Measurements from ENCODE around the gene TSGA10IP.

Gene TSGA10IP

DNA sequence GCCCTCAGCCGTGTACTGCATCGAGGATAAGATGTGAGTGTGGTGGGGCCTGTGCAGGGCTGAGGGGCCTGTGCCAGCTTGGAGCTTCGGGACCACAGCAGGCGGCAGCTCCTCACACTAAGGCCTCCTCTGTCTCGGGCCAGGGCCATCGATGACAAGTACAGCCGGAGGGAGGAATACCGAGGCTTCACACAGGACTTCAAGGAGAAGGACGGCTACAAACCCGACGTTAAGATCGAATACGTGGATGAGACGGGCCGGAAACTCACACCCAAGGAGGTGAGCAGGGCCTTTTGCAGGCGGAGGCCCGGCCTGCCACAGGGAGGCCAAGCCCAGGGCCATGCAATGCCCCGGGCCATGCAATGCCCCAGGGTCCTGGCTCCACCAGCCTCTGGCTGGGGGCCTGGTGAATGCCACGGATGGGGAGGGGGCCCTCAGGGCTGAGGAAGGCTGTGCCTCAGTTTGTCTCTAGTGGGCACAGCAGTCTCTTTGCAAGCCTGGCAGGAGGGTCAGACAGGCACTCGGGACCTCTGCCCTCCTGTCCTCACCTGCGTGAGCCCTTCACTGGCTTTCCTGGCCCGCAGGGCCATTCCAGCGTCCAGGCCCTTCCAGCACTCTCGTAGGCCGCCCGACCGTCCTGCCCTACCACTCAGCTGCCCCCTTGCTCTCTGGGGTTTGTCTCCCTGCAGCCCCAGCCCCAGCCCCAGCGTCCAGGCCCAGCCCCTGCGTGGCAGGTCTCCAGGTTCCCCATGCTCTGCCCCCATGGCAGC, 32.5 kb downstream of the TSGA10IP start:
- H3K4ac ChIP-seq (ENCODE audit: low read length) = no peak overlapping the region
- no peak overlapping the region for H2BK120ac ChIP-seq (ENCODE audit: low read depth, low read length)
- peak overlapping the region; percentile 21 for H3K9ac ChIP-seq (ENCODE audit: low read depth, low read length, poor library complexity)
- H2AK5ac ChIP-seq (ENCODE audit: low read depth, low read length) = no peak overlapping the region
- WGBS, 2 donors (ENCODE audit: extremely low coverage in 2 of 2, insufficient read length in 2 of 2, insufficient replicate concordance in 1 of 2) = no CpG with 5 or more reads among the region's 29 CpGs
- H3K14ac ChIP-seq (ENCODE audit: low read length) = no peak overlapping the region
- H3K4me1 ChIP-seq (ENCODE audit: control insufficient read depth in 2 of 2, insufficient read depth in 1 of 2, low read depth in 1 of 2, low read length in 2 of 2) = no peaks in the 10 kb centered on the region
- H3K4me3 ChIP-seq (ENCODE audit: low read length in 2 of 2) = no peak overlapping the region
- no peak overlapping the region for H4K91ac ChIP-seq (ENCODE audit: low read depth, low read length, poor library complexity)
- no peak for DNase-seq (ENCODE audit: low spot score)
- no peak overlapping the region for H2AFZ ChIP-seq (ENCODE audit: low read length)
- no peak overlapping the region for H2BK12ac ChIP-seq (ENCODE audit: low read length)
- H3K18ac ChIP-seq (ENCODE audit: low read length) = no peak overlapping the region
- H3K27ac ChIP-seq (replicated peaks; ENCODE audit: low read length) = no peak overlapping the region
- peaks cover 0 to 3% of the 10 kb centered on the region in 2 donors for H3K9me3 ChIP-seq (replicated peaks in 1 of 2; ENCODE audit: control insufficient read depth in 2 of 2, insufficient read depth in 1 of 2, low read depth in 1 of 2, low read length in 2 of 2)
- no peaks in the 10 kb centered on the region for H3K79me1 ChIP-seq (ENCODE audit: low read depth, low read length)
- H3K4me2 ChIP-seq (ENCODE audit: insufficient read depth, low read length, poor library complexity, severe bottlenecking) = no peak overlapping the region
- H3K36me3 ChIP-seq (replicated peaks in 1 of 2; ENCODE audit: control insufficient read depth in 2 of 2, insufficient read depth in 2 of 2, low read length in 2 of 2) = peaks cover 36 to 63% of the 10 kb centered on the region in 2 donors
- H3K27me3 ChIP-seq (ENCODE audit: control insufficient read depth in 3 of 3, insufficient read depth in 3 of 3, low read depth in 1 of 3, low read length in 3 of 3) = no peaks in the 10 kb centered on the region
- no peak overlapping the region for H2BK15ac ChIP-seq (ENCODE audit: low read length)
- H4K8ac ChIP-seq (ENCODE audit: low read depth, low read length) = no peak overlapping the region
- H2BK5ac ChIP-seq (ENCODE audit: low read length) = no peak overlapping the region
- no peak overlapping the region for H3K23ac ChIP-seq (ENCODE audit: low read depth, low read length, poor library complexity)

DNA sequence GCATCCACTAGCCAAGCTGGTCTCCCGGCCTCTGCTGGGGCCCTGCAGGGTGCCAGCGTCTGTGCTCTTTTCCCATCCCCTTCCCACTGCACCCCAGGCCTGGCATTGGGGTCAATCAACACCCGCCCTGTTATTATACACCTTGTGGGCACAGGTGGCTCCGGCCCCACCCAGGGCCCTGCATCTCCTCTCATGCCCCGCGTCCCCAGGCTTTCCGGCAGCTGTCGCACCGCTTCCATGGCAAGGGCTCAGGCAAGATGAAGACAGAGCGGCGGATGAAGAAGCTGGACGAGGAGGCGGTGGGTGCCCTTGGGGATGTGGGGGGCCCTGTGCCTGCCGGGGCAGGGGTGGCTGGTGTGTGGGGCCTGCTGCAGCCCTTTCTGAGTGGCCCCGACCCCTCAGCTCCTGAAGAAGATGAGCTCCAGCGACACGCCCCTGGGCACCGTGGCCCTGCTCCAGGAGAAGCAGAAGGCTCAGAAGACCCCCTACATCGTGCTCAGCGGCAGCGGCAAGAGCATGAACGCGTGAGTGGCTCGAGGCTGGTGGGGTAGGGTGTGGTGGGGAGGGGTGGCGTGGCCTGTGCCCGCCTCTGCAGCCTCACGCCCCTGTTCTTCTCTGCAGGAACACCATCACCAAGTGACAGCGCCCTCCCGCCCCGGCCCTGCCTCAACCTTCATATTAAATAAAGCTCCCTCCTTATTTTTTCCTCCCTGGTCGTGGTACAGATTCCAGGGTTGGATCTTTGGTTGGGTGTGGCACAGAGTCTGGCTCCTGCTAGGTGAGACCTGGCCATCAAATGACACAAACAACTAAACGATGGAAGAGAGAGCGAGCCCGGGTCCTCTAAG, 33.3 kb downstream of the TSGA10IP start:
- Histone ChIP-seq H3K36me3 (replicated peaks in 1 of 2; ENCODE audit: control insufficient read depth in 2 of 2, insufficient read depth in 2 of 2, low read length in 2 of 2) (peaks cover 32 to 56% of the 10 kb centered on the region in 2 donors), H3K27me3 (ENCODE audit: control insufficient read depth in 3 of 3, insufficient read depth in 3 of 3, low read depth in 1 of 3, low read length in 3 of 3) (no peaks in the 10 kb centered on the region), H4K91ac (ENCODE audit: low read depth, low read length, poor library complexity) (no peak overlapping the region), H3K9me3 (replicated peaks in 1 of 2; ENCODE audit: control insufficient read depth in 2 of 2, insufficient read depth in 1 of 2, low read depth in 1 of 2, low read length in 2 of 2) (peaks cover 0 to under 1% of the 10 kb centered on the region in 2 donors), H3K14ac (ENCODE audit: low read length) (no peak overlapping the region), H2BK120ac (ENCODE audit: low read depth, low read length) (no peak overlapping the region), H2AFZ (ENCODE audit: low read length) (no peak overlapping the region), H3K4me2 (ENCODE audit: insufficient read depth, low read length, poor library complexity, severe bottlenecking) (no peak overlapping the region), H3K79me1 (ENCODE audit: low read depth, low read length) (no peaks in the 10 kb centered on the region), H3K23ac (ENCODE audit: low read depth, low read length, poor library complexity) (no peak overlapping the region), H3K4me3 (ENCODE audit: low read length in 2 of 2) (no peak overlapping the region), H2AK5ac (ENCODE audit: low read depth, low read length) (no peak overlapping the region), H4K8ac (ENCODE audit: low read depth, low read length) (peak overlapping the region; percentile 17), H2BK15ac (ENCODE audit: low read length) (no peak overlapping the region), H3K4me1 (ENCODE audit: control insufficient read depth in 2 of 2, insufficient read depth in 1 of 2, low read depth in 1 of 2, low read length in 2 of 2) (no peaks in the 10 kb centered on the region), H2BK5ac (ENCODE audit: low read length) (no peak overlapping the region), H2BK12ac (ENCODE audit: low read length) (peak overlapping the region; percentile 22), H3K9ac (ENCODE audit: low read depth, low read length, poor library complexity) (no peak overlapping the region), H3K4ac (ENCODE audit: low read length) (no peak overlapping the region), H3K18ac (ENCODE audit: low read length) (no peak overlapping the region), H3K27ac (replicated peaks; ENCODE audit: low read length) (no peak overlapping the region)
- WGBS, 2 donors (ENCODE audit: extremely low coverage in 2 of 2, insufficient read length in 2 of 2, insufficient replicate concordance in 1 of 2) = no CpG with 5 or more reads among the region's 34 CpGs
- no peak for DNase-seq (ENCODE audit: low spot score)

DNA sequence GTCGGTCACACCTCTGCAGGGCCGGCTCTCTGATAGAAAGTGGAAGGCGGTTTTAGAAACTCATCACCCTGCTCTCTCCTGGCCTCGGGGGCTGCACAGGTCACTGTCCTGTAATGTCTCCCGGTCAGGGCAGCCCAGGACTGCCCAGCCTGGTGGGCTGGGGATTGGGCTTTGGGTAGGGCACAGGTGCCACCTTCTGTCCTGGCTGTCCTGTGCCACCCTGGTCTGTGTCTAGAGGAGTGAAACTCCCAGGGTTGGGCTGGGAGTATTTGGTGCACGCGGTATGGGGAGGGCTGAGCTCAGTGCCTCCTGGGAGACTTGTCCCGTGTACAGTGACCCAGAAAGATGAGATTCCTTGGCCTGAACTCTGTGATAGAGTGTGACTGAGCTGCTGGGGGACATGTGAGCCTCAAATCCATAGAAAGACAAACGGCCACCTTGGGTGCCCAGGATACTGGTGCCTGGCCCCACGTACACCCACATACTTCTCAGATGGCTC, 34.0 kb downstream of the TSGA10IP start:
- WGBS, 2 donors (ENCODE audit: extremely low coverage in 2 of 2, insufficient read length in 2 of 2, insufficient replicate concordance in 1 of 2) = no CpG with 5 or more reads among the region's 10 CpGs
- Histone ChIP-seq H3K27ac (replicated peaks; ENCODE audit: low read length) (no peak overlapping the region), H2BK12ac (ENCODE audit: low read length) (no peak overlapping the region), H4K91ac (ENCODE audit: low read depth, low read length, poor library complexity) (no peak overlapping the region), H3K36me3 (replicated peaks in 1 of 2; ENCODE audit: control insufficient read depth in 2 of 2, insufficient read depth in 2 of 2, low read length in 2 of 2) (peaks cover 30 to 53% of the 10 kb centered on the region in 2 donors), H3K4me1 (ENCODE audit: control insufficient read depth in 2 of 2, insufficient read depth in 1 of 2, low read depth in 1 of 2, low read length in 2 of 2) (no peaks in the 10 kb centered on the region), H2BK120ac (ENCODE audit: low read depth, low read length) (no peak overlapping the region), H2AFZ (ENCODE audit: low read length) (no peak overlapping the region), H2BK5ac (ENCODE audit: low read length) (no peak overlapping the region), H3K4me2 (ENCODE audit: insufficient read depth, low read length, poor library complexity, severe bottlenecking) (no peak overlapping the region), H2AK5ac (ENCODE audit: low read depth, low read length) (no peak overlapping the region), H3K79me1 (ENCODE audit: low read depth, low read length) (no peaks in the 10 kb centered on the region), H3K4me3 (ENCODE audit: low read length in 2 of 2) (no peak overlapping the region), H4K8ac (ENCODE audit: low read depth, low read length) (no peak overlapping the region), H3K9me3 (replicated peaks in 1 of 2; ENCODE audit: control insufficient read depth in 2 of 2, insufficient read depth in 1 of 2, low read depth in 1 of 2, low read length in 2 of 2) (no peaks in the 10 kb centered on the region), H3K27me3 (ENCODE audit: control insufficient read depth in 3 of 3, insufficient read depth in 3 of 3, low read depth in 1 of 3, low read length in 3 of 3) (no peaks in the 10 kb centered on the region), H3K23ac (ENCODE audit: low read depth, low read length, poor library complexity) (no peak overlapping the region), H3K9ac (ENCODE audit: low read depth, low read length, poor library complexity) (no peak overlapping the region), H3K4ac (ENCODE audit: low read length) (no peak overlapping the region), H2BK15ac (ENCODE audit: low read length) (no peak overlapping the region), H3K14ac (ENCODE audit: low read length) (no peak overlapping the region), H3K18ac (ENCODE audit: low read length) (no peak overlapping the region)
- no peak for DNase-seq (ENCODE audit: low spot score)
